Activated naive CD4-positive, alpha-beta T cell (primary cell): ENCODE results near the gene AVPR1A.
"Not testable (repeated sequence)": the region's sequence is repeated elsewhere in the genome, so short reads cannot be mapped to it uniquely, and the experiment has no call there.

ENCODE experiments used
- DNase-seq, 4 experiments: peaks; one replicate each; lab custom pipeline; 2025; lab: John Stamatoyannopoulos, UW

AVPR1A gene

DNA sequence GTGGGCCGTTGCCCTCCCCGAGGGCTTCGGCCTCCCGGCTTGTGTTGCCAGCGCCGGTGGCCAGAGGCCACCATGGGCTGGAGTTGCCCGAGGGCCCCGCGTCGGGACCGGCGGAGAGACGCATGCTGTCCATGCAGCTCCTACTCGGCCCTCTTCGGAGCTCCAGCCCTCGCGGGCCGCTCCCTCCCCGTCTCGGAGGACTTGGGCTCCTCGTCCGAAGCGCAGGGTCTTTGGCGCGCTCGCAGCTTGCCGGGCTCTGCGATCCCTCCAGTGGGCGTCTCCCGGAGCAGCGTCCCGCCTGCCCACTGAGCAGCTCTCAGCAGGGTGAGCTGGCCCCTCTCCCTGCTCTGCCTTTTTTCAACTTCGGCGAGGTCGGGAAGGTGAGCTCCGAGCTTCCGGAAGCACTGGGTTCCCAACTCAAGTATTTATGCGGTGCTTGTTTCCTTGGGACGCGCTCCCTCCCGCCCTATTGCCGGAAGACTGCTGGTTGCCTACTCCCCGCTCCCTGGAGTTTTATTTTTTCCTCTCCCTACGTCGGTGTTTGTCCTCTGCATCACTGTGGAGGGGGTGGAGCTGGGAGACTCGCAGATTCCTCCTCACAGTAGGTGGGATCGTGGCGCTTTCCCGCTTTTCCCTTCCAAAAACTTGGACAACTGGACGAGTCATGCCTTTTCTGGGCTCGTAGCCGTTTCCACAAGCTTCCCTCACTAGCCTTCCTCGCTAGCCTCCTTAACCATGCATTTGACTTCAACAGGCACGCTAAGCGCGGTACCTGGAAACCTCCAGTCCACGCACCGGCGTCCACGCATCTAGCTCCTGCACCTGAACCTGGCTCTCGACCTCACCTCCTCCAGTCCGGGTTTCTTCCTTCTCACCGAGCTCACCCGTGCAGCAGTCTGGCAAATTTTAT is at the start of gene AVPR1A:
Gene AVPR1A, minus strand, starts transcription at position 489 of the 910 bp plus-strand sequence. Its CDS starts 365 bp downstream, at position 124.
- DNase-seq: no peak

DNA sequence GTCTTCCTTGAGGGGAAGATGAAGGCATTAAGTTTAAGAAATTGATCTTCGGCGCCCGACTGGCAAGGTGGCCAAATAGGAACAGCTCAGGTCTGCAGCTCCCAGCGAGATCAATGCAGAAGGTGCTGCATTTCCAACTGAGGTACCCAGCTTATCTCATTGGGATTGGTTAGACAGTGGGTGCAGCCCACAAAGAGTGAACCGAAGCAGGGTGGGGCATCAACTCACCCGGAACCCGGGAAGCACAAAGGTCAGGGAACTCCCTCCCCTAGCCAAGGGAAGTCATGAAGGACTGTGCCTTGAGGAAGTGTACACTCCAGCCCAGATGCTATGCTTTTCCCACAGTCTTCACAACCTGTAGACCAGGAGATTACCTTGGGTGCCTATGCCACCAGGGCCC is 45.2 kb upstream of the AVPR1A start:
- no peak for DNase-seq

DNA sequence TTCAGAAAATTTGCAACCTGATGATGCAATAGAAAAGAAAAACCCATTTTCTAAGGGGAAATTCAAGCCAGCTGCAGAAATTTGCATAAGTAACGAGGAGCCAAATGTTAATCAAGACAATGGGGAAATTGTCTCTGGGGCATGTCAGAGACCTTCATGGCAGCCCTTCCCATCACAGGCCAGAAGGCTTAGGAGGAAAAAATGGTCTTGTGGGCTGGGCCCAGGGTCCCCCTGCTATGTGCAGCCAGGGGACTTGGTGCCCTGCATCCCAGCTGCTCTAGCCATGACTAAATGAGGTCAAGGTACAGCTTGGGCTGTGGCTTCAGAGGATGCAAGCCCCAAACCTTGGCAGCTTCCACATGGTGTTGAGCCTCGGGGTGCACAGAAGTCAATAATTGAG is 28.2 kb upstream of the AVPR1A start:
- no peak for DNase-seq

DNA sequence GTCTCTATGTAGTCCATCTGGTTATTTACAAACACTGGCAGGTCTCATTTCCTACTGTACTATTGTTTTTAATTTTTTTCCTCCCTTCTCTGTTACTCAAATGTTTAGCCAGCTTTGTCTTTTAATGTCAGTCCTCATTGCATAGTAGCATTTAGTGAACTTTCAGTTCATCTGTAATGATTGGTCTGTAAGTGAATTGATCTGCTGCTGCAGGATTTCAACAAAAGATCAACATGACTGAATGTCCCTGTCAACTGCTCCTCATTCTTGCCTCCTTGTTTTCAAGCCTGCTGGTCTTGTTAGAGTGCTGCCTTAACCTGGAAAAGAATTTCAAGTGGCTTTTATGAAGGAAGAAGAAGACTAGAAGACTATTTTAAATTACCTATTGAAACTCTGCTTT is 19.3 kb upstream of the AVPR1A start:
- no peak for DNase-seq

DNA sequence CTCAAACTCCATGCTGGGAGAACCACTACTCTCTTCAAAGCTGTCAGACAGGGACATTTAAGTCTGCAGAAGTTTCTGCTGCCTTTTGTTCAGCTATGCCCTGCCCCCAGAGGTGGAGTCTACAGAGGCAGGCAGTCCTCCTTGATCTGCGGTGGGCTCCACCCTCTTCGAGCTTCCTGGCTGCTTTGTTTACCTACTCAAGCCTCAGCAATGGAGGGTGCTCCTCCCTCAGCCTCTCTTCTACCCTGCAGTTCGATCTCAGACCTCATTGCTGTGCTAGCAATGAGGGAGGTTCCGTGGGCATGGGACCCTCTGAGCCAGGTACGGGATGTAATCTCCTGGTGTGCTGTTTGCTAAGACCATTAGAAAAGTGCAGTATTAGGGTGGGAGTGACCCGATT is 16.7 kb upstream of the AVPR1A start:
- DNase-seq: not testable (repeated sequence)

DNA sequence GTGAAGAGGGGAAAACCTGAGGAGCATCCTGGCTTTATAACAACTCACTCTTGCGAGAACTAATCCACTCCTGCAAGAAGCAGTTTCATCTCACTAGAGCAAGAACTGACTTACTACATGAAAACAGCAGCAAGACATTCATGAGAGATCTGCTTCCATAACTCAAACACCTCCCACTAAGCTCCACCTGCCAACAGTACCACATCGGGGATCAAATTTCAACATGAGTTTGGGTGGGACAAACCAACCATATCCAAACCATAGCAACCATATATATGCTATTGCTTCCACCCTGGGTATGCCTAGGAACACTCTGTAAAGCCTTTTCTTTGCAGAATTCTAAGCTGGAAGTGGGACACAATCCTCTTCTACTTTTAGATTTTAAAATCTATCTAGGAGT is 13.9 kb upstream of the AVPR1A start:
- no peak for DNase-seq

DNA sequence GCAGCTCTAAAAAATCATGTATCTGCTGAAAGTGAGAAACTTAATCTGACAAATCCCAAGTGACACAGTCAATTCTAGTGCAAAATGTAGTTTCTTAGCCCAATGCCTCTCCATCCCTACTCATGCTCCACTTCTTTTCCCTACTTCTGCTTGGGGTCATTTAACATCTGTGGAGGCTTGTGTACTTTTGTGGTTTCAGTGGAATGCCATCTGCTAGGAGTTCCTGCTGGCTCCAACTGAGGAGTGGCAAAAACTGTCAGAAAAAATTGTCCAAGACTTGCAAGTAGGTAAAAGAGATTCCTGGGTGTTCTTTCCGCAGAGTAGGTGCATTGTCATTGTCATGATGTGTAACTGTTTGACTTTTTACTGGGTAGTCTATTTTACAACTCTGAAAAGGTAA is 12.5 kb upstream of the AVPR1A start:
- no peak for DNase-seq

DNA sequence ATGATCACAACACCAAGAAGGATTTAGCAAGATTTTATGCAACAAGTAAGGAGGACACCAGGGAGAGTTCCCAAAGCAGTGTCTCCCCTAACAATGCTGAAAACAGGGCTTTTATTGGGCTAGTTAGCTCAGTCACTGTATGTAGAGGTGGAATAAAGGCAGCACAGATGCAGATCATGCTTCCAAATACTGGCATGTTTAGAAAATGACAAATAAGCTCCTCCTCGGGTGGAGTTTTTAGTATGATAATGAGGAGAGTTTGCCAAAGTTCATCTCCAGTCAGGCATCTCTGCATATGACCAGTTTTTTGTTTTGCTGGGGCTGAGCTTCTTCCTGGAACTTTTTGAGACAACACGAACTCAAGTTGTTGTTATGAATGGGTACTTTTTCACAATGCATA is 4.4 kb upstream of the AVPR1A start:
- no peak for DNase-seq

DNA sequence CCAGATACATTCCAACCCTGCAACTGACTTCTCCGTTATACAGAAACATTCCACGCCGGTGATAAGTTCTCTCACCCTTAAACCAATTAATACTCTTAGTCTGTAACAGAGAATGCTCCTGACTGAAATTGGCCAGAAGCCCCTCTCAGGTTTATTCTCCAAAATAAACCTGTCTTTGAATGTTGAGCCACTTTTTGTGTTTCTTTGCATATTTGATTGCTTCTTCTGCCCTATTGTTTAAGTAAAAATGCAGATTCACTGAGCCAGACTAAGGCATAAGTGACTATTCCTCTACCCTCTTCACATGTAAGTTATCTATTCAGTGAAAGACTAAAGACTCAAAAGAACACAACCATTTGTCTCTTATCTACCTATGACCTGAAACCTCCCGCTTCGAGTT is 3.6 kb upstream of the AVPR1A start:
- no peak for DNase-seq

DNA sequence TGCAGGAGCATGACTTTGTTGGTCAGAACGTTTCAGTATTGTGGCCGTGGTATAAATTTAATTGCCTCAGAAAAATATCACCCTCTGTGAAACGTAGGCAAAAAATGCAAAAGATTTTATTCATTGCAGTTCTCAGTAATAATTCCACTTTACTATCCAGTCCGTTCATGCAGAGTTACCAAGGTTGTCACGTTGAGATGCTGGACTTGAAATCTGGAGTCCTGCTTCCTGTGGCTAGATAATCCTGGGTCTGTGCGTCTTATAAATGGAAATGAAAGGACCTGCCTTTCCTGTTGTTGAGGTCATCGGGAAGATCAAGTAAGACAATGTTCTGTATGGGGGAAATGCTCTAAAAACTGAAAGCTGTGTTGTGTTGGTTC is 1.3 kb upstream of the AVPR1A start:
- DNase-seq: no peak

DNA sequence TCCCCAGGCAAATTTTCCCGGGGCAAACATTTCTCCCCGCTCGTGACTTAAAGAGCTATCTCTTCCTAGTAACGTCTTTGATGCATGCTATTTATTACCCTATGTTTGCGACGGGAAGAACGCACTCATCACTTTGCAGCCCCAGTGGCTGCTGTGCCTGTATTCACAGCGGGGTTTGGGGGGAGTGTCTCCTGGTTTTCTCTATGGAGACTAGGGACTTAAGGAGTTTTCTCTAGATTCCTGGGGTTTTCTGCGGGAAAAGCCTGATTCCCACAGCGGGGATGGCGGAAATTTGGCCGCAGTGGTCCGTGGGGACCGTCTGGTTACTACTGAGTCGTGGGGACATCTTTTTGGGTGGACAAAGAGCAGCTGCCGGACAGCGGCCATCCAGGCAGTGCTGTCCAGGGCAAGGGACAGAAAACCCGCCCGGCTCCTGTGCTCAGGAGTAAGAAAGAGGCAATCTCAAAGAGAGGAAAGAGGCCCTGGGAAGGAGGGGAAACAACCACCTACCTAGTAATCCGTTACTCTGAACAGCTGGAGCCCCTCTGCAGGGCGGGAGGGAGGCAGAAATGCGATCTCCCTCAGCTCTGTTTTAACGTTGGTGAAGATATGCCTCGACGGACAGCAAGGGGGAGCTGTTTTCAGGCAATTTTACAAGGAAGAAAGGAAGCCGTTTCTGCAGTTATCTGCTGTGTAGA is 771 bp upstream of the AVPR1A start:
- no peak for DNase-seq

DNA sequence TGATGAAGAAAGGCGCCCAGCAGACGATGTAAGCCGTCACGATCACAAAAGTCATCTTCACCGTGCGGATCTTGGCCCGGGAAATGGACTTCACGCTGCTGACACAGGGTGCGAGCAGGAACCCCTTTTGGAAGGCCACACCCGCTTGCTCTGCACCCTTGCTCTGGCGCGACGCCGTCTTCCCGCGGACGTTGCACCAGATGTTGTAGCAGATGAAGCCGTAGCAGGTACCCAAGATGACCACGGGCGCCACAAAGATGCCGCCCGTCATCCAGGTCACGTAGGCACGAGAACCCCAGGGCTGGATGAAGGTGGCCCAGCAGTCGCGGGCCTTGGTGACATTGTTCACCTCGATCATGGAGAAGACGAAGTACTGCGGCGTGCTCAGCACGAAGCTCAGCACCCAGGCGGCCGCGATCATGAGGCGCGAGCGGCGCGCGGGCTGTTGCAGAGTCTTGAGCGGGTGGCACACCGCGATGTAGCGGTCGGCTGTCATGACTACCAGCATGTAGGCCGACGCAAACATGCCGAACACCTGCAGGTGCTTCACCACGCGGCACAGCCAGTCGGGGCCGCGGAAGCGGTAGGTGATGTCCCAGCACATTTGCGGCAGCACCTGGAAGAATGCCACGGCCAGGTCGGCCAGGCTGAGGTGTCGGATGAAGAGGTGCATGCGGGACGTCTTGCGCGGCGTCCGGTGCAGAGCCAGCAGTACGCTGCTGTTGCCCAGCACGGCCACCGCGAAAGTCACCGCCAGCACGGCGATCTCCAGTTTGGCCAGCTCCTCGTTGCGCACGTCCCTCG is 890 bp downstream of the AVPR1A start:
- DNase-seq: no peak

DNA sequence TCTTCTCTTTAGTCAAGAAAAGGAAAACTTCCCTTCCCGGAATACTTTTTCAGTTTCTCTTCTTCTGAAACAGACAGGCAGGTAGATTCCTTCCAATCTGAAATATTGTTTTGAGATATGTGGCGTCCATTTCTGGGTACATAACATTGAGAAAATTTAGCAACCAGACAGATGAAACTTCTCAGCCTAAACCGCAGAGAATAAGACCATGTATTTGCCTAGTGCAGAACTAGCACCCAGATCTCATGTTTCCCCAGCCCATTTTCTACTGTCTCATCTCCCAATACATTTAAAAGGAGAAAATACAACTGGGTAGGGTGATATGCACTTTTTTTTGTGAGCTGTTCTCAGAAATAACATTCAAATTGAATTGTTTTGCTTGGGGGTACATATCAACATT is 6.4 kb downstream of the AVPR1A start:
- DNase-seq: no peak

DNA sequence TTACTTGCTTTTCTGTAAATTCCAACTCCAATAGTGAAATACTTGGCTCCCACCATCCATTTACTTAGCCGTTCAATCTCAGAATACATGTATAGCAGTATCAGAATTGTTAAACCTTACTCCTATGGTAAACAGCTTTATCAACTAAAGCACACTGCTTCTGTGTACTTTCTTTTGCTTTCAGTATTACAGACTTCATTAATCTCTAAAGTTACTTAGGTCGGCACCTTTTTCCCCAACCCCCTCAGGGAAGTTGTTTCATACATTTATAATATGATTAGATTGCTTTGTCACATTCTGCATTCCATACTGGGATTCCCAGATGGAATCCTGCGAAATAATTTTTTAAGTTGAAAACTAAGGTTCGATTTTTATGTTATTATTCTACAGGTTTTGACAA is 12.5 kb downstream of the AVPR1A start:
- DNase-seq: no peak

DNA sequence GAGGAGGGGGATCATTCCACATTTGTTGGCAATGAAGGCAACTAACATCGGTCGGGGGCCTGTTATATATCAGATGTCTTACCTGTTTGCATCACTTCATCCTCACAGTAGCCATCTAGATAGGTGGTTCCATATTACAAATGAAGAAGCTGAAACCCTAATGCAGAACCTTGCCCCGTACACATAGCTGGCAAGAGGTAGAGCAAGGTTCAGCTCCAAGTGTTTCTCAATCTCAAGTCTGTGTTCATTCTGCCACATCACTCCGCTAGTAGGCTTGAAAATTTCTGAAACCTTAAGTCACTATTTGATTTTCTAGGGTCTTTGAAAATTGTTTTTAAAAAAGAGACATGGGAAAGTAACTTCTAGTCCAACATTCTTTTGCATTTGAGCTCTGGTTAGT is 17.0 kb downstream of the AVPR1A start:
- DNase-seq: no peak

DNA sequence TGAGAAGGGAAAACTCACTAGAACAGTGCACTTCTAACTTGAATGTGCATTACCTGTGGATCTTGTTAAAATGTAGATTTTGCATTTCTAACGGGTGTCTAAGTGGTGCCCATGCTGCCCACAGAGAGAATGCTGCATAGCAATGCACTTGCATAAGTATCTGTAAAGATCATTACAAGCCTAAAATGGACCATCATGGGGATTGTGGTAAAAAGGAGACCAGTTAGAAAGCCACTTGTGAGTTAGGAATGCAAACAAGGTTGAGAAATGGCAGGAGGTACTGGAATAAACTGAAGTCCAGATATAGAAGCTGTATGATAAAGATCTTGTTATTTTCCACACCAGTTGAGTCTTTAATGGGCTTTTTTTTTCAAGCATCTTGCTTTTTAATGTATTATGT is 18.8 kb downstream of the AVPR1A start:
- no peak for DNase-seq

DNA sequence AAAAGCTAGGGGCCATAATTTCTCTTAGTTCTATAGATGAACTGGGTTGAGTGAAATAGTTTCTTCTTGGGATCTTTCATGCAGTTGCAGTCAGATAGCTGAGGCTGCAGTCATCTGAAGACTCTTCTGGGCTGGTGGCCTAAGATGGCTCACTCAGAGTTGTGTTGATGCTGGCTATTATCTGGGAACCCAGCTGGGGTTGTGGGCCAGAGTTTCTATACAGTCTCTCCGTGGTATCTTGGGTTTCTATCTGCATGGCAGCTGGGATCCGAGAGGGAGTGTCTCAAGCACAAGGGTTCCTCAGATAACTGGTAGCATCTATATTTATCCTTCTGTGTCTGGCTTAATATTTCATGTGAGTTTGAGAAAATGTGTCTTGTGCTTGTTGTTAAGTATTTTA is 21.1 kb downstream of the AVPR1A start:
- DNase-seq: no peak

DNA sequence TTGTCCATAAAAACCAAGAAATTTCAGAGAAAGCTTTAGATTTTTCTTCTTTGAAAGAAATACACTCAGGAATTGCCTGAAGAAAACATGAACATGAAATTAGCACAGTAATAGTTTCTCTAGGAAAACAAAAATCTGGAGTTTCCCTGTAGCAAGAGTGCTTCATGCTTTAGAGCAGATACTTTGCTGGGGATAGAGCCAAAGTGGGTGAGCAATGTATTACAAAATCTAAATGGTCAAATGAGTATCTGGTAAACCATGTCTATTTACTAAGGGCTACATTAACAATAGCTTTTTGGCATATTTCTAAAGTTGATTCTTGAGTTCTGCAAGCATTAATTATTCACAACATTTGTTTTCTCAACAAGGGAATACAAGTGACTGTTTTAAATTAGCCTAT is 26.2 kb downstream of the AVPR1A start:
- DNase-seq: no peak

DNA sequence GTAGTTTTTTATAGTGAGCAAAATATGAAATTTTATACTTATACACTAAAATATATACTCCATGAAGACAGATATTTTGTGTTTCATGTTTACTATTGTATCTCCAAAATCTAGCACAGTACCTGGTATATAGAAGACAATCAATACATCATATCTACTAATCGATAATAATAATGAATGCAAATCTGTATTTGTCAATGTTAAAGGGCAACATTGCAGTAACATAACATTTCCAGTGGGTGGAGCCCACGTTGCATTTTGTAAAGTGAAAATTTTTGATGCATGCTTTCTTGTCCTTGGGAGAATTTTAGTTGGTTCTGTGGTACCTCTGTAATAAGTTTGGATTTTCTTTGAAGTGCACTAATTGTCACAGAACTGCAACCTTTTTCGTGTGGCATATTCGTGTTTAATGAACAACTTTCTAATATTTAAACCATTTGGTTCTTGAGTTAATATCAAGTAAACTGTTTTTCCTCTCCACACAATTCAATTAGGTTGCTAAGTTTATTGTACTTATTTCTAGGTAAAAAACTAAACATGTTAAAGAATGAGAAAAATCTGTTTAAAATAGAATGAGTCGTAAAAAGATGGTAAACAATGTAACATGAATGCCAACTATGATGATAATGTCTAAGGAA is 47.4 kb downstream of the AVPR1A start:
- DNase-seq: no peak

DNA sequence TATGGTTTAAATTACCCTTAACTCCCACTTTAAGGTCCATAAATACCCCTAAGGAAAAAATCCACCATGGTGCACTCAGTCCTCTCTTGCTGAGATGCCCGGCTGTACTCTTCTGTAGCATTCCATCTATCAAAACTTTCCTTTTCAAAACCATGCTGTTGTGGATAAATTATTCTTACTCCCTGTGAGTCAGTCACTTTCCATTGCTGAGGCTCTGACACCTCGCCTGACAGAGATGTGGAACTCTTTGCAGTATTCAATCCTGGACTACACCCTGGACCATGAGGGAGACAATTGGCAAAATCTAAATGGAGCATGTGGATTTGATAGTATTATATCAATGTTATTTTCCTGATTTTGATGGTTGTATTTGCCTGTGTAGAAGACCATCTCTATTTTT is 49.1 kb downstream of the AVPR1A start:
- no peak for DNase-seq

DNA sequence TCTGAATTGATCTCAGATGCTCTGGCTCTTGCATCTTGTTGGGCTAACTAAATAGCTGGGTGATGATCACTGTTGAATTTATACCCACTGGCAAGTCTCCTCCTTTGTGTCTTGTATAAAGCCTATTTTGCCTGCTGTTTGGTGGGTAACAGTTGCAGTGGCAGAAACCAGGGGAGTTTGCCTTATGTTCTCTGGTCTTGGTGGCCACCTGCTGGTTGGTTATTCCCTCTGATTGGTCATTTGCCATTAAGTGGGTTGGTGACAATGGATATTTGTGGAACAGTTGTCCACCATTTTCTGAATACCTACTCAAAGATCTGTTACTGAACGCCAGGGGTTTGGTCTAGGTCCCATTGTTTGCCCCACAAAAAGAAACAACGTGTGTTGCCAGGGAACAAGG is 52.1 kb downstream of the AVPR1A start:
- DNase-seq: no peak

DNA sequence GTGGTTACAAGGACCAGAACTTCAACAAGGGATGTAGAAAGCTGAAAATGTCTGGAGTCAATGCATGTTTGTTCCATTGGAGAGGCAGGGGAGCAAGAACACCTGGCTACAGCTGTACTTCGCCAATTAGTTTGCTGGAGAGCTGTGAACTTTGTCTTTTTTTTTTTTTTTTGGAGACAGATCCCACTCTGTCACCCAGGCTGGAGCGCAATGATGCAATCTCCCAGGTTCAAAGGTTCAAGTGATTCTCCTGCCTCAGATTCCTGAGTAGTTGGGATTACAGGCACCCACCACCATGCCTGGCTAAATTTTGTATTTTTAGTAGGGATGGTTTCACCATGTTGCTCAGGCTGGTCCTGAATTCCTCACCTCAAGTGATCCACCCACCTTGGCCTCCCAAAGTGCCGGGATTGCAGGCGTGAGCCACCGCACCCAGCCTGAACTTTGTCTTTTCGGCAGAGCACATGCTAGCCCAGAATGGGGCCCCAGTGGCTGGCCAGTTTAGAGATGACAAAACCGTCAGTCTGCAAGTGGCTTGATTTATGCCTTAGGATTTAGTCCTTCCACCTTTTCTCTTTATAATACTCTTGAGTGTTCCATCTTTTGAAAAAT is 55.5 kb downstream of the AVPR1A start:
- DNase-seq: no peak
